Colonic mucosa (tissue), 4 donors: ENCODE results near the gene NMB. TPM values are rescaled to one million over a fixed set of nuclear protein-coding genes. Genes with fewer than 3 reads are reported as not detected.

Source experiments
- DNase-seq: peaks from one replicate; pipeline ENCODE4 v3.0.0-alpha.2; 2020
- H3K27ac ChIP-seq: fragments of 200-600 bp; one replicate; pipeline ENCODE4 v1.8.0; 2021
- H3K27me3 ChIP-seq: fragments of 200-600 bp; one replicate; pipeline ENCODE4 v1.8.0; 2021
- H3K36me3 ChIP-seq: fragments of 200-600 bp; one replicate; pipeline ENCODE4 v1.8.0; 2021
- H3K4me1 ChIP-seq: fragments of 200-600 bp; one replicate; pipeline ENCODE4 v1.8.0; 2021; ENCODE audit warnings: mild to moderate bottlenecking
- H3K4me3 ChIP-seq: fragments of 200-600 bp; one replicate; pipeline ENCODE4 v1.8.0; 2021
- H3K9ac ChIP-seq, 2 donors: one replicate each; pipeline ENCODE4 v1.7.0; 2013; ENCODE audit warnings: control low read depth in 2 of 2, low read depth in 2 of 2, low read length in 2 of 2
- H3K9me3 ChIP-seq: fragments of 200-600 bp; one replicate; pipeline ENCODE4 v1.8.0; 2021
- intact Hi-C: fragments of 100-400 bp; cut with DNase I; formaldehyde crosslinking; loops from one replicate; pipeline ENCODE4 v1.14.1; 2022
- total RNA-seq, 2 donors: library from RNA; stranded (reverse); fragmentation: NEBNext Ultra II Directional in 1 of 2; extraction: Animal tissue kit (Norgen Biotek cat#: 25700) in 1 of 2; gene quantifications; one replicate each; pipeline ENCODE4 v1.2.1, GENCODE V29; 2021
- TF ChIP-seq, protein P1 (sequence below): fragments of 200-600 bp; IDR thresholded peaks from one replicate; pipeline ENCODE4 v1.8.0; 2022; ENCODE audit warnings: antibody characterized with exemption, mild to moderate bottlenecking
- donor health status: healthy.
- donor health status: DM: no; HTN: no; CAD: no.
- donor health status: DM: no; HTN: no; CAD: no.

The NMB gene
- total RNA-seq, 2 donors from 2014 or later: 2.8 to 4.4 TPM

GRCh38 chr15:84638103-84638502, 19.9 kb downstream of the NMB start:
- intact Hi-C loops: no loop called here
- Histone ChIP-seq H3K9me3 (no peaks in the 10 kb centered on the region), H3K36me3 (peaks cover 17% of the 10 kb centered on the region), H3K9ac (no peak overlapping the region), H3K4me3 (no peak overlapping the region), H3K27ac (no peak overlapping the region), H3K27me3 (no peaks in the 10 kb centered on the region), H3K4me1 (no peaks in the 10 kb centered on the region)
- TF ChIP-seq, protein P1, sequence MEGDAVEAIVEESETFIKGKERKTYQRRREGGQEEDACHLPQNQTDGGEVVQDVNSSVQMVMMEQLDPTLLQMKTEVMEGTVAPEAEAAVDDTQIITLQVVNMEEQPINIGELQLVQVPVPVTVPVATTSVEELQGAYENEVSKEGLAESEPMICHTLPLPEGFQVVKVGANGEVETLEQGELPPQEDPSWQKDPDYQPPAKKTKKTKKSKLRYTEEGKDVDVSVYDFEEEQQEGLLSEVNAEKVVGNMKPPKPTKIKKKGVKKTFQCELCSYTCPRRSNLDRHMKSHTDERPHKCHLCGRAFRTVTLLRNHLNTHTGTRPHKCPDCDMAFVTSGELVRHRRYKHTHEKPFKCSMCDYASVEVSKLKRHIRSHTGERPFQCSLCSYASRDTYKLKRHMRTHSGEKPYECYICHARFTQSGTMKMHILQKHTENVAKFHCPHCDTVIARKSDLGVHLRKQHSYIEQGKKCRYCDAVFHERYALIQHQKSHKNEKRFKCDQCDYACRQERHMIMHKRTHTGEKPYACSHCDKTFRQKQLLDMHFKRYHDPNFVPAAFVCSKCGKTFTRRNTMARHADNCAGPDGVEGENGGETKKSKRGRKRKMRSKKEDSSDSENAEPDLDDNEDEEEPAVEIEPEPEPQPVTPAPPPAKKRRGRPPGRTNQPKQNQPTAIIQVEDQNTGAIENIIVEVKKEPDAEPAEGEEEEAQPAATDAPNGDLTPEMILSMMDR: no peak
- no peak for DNase-seq

DNA sequence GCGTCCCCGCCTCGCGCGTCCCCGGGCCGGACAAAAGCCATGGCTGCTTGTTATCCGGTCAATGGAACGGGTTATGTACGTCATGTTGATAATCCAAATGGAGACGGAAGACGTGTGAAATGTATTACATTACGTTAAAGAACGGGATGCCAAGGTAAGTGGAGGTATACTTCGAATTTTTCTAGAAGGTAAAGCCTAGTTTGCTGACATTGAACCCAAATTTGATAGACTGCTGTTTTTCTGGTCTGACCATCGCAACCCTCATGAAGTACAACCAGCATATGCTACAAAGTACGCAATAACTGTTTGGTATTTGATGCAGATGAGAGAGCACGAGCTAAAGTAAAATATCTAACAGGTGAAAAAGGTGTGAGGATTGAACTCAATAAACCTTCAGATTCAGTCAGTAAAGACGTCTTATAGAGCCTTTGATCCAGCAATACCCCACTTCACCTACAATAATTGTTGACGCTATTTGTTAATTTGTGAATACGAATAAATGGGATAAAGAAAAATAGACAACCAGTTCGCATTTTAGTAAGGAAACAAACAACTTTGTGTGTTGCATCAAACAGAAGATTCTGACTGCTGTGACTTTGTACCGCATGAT, 23.7 kb downstream of the NMB start:
- no peak for DNase-seq
- TF ChIP-seq, protein P1: no peak
- intact Hi-C loops: no loop called here
- H3K4me1 ChIP-seq: peaks cover 12% of the 10 kb centered on the region
- H3K27me3 ChIP-seq: no peaks in the 10 kb centered on the region
- no peaks in the 10 kb centered on the region for H3K9me3 ChIP-seq
- peak overlapping the region; percentile 94 for H3K27ac ChIP-seq
- peak overlapping the region; percentile 52 for H3K4me3 ChIP-seq
- H3K36me3 ChIP-seq: no peaks in the 10 kb centered on the region
- H3K9ac ChIP-seq: peak overlapping the region; percentile 75 to 82

DNA sequence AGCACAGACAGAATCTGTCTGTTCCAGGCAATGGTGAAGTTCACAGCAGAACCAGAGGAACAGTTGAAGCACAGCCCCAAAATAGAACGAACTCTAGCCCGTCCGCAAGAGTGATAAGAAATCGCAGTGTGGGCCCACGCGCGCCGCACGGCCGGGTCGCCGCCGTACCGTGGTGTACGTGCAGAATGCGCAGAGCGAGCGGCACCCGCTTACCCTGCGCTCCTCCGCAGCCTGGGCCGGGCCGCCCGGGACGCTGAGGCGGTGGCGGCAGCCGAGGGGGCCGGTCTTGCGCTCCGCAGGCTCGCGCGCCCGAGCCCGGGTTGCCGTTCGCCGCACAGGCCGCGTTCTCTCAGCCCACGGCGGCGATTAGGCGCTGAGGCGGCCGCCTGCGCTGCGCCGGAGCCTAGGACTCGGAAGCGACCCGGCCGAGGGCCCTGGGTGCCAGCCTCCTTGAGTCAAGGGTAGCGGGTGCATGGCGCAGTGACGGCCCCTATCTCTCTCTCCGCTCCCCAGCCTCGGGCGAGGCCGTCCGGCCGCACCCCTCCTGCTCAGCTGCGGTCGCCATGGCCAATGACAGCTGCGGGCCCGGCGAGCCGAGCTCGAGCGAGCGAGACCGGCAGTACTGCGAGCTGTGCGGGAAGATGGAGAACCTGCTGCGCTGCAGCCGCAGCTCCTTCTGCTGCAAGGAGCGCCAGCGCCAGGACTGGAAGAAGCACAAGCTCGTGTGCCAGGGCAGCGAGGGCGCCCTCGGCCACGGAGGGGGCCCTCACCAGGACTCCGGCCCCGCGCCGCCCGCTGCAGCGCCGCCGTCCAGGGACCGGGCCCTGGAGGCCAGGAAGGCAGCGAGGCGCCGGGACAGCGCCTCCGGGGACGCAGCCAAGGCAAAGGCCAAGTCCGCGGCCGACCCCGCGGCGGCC, 24.4 kb downstream of the NMB start:
- intact Hi-C loops: no loop called here

GRCh38 chr15:84631706-84632272, 26.2 kb downstream of the NMB start:
- Histone ChIP-seq H3K36me3 (no peaks in the 10 kb centered on the region), H3K4me3 (peak overlapping the region; percentile 52), H3K27me3 (no peaks in the 10 kb centered on the region), H3K9ac (peak overlapping the region; percentile 75 to 78), H3K4me1 (peaks cover 12% of the 10 kb centered on the region), H3K27ac (peak overlapping the region; percentile 81), H3K9me3 (no peaks in the 10 kb centered on the region)
- TF ChIP-seq, protein P1: no peak
- intact Hi-C loops: no loop called here
- no peak for DNase-seq

More for the DNA sequence above, 24.4 kb downstream of the NMB start:
- TF ChIP-seq, protein P1: no peak
- H3K27ac ChIP-seq: peak overlapping the region; percentile 94
- H3K27me3 ChIP-seq: no peaks in the 10 kb centered on the region
- H3K9me3 ChIP-seq: no peaks in the 10 kb centered on the region
- peak; percentile 75 for DNase-seq
- no peaks in the 10 kb centered on the region for H3K36me3 ChIP-seq
- H3K9ac ChIP-seq: peak overlapping the region; percentile 75 to 82
- H3K4me3 ChIP-seq: peak overlapping the region; percentile 52
- H3K4me1 ChIP-seq: peaks cover 12% of the 10 kb centered on the region

- no peak for DNase-seq
- intact Hi-C loops: no loop called here
- no peaks in the 10 kb centered on the region for H3K9me3 ChIP-seq
- H3K4me1 ChIP-seq: peaks cover 12% of the 10 kb centered on the region
- H3K27ac ChIP-seq: no peak overlapping the region
- TF ChIP-seq, protein P1: no peak
- no peak overlapping the region for H3K4me3 ChIP-seq
- no peak overlapping the region for H3K9ac ChIP-seq
- no peaks in the 10 kb centered on the region for H3K27me3 ChIP-seq
- no peaks in the 10 kb centered on the region for H3K36me3 ChIP-seq
Measured at GRCh38 chr15:84629033-84629432, 29.0 kb downstream of the NMB start.
